GM23338 (cell line): ENCODE results near the gene CDHR5. TPM values are rescaled to one million over a fixed set of nuclear protein-coding genes. Genes with fewer than 3 reads are reported as not detected.

Experiments
- ATAC-seq: fragments of 200-7000 bp; cut with Tn5 transposase; 3 replicates; pipeline ENCODE4 v1.9.1; 2020
- DNase-seq: peaks from one replicate; pipeline ENCODE4 v3.0.0-alpha.2; 2015; ENCODE audit warnings: low spot score
- H2AFZ ChIP-seq: fragments of 200-600 bp; sonication (generic); 2 replicates; pipeline ENCODE4 v1.8.0; 2016; ENCODE audit warnings: antibody characterized with exemption, mild to moderate bottlenecking, moderate library complexity
- H3F3A ChIP-seq: fragments of 200-600 bp; sonication (generic); replicated peaks from 2 replicates; pipeline ENCODE4 v1.8.0; 2017; ENCODE audit warnings: antibody characterized with exemption, mixed run types, low read depth
- H3K27ac ChIP-seq: fragments of 200-600 bp; sonication (generic); 2 replicates; pipeline ENCODE4 v1.6.1; 2016; ENCODE audit warnings: low read depth
- H3K27me3 ChIP-seq: fragments of 200-600 bp; sonication (generic); 2 replicates; pipeline ENCODE4 v1.8.0; 2016; ENCODE audit warnings: mild to moderate bottlenecking, mixed run types, moderate library complexity; ENCODE audit not compliant: insufficient read depth
- H3K36me3 ChIP-seq: fragments of 200-600 bp; sonication (generic); 2 replicates; pipeline ENCODE4 v1.8.0; 2016; ENCODE audit warnings: mild to moderate bottlenecking; ENCODE audit not compliant: insufficient read depth
- H3K4me1 ChIP-seq: fragments of 200-600 bp; sonication (generic); 2 replicates; pipeline ENCODE4 v1.8.0; 2016; ENCODE audit warnings: mild to moderate bottlenecking, moderate library complexity; ENCODE audit not compliant: insufficient read depth
- H3K4me2 ChIP-seq: fragments of 200-600 bp; sonication (generic); 2 replicates; pipeline ENCODE4 v1.7.1; 2017; ENCODE audit warnings: mixed run types
- H3K4me3 ChIP-seq: fragments of 200-600 bp; sonication (generic); 2 replicates; pipeline ENCODE4 v1.6.1; 2016; ENCODE audit warnings: mixed run types
- H3K79me2 ChIP-seq: fragments of 200-600 bp; sonication (generic); replicated peaks from 2 replicates; pipeline ENCODE4 v1.8.0; 2017; ENCODE audit warnings: mild to moderate bottlenecking; ENCODE audit not compliant: insufficient read depth
- H3K9me2 ChIP-seq: fragments of 200-600 bp; sonication (generic); 2 replicates; pipeline ENCODE4 v1.8.0; 2017; ENCODE audit not compliant: insufficient read depth
- H4K20me1 ChIP-seq: fragments of 200-600 bp; sonication (generic); replicated peaks from 2 replicates; pipeline ENCODE4 v1.8.0; 2017; ENCODE audit warnings: mild to moderate bottlenecking; ENCODE audit not compliant: insufficient read depth
- H3K27ac Mint-ChIP-seq: 2 replicates; pipeline ENCODE4 v1.8.0; 2020; ENCODE audit warnings: inconsistent platforms, mild to moderate bottlenecking, moderate library complexity, mixed read lengths
- H3K27me3 Mint-ChIP-seq: 3 replicates; pipeline ENCODE4 v1.8.0; 2022; ENCODE audit warnings: low read depth, mild to moderate bottlenecking, moderate library complexity, mixed read lengths, inconsistent platforms; ENCODE audit not compliant: insufficient read depth, poor library complexity
- H3K36me3 Mint-ChIP-seq: 3 replicates; pipeline ENCODE4 v1.8.0; 2021; ENCODE audit warnings: low read depth, mild to moderate bottlenecking, inconsistent platforms, moderate library complexity, mixed read lengths
- H3K4me1 Mint-ChIP-seq: 3 replicates; pipeline ENCODE4 v1.8.0; 2020; ENCODE audit warnings: mild to moderate bottlenecking, inconsistent platforms, mixed read lengths
- H3K4me3 Mint-ChIP-seq: 3 replicates; pipeline ENCODE4 v1.8.0; 2021; ENCODE audit warnings: moderate library complexity, mild to moderate bottlenecking, inconsistent platforms, mixed read lengths
- H3K9me3 Mint-ChIP-seq: 3 replicates; pipeline ENCODE4 v1.8.0; 2020; ENCODE audit warnings: moderate library complexity, mild to moderate bottlenecking, inconsistent platforms, mixed read lengths
- EZH2 ChIP-seq: fragments of 200-600 bp; sonication (generic); IDR thresholded peaks from one replicate; pipeline ENCODE4 v1.8.0; 2017; ENCODE audit warnings: antibody characterized with exemption, mild to moderate bottlenecking, low read depth; ENCODE audit not compliant: unreplicated experiment
- EZH2phosphoT487 ChIP-seq: fragments of 200-600 bp; sonication (generic); IDR thresholded peaks from one replicate; pipeline ENCODE4 v1.8.1; 2018; ENCODE audit warnings: antibody characterized with exemption; ENCODE audit not compliant: unreplicated experiment
- REST ChIP-seq: IDR thresholded peaks from one replicate; pipeline ENCODE4 v1.6.1; 2018; ENCODE audit warnings: antibody characterized with exemption; ENCODE audit not compliant: unreplicated experiment
- STAT1 ChIP-seq: IDR thresholded peaks from one replicate; pipeline ENCODE4 v1.6.1; 2016; ENCODE audit warnings: antibody characterized with exemption; ENCODE audit not compliant: unreplicated experiment
- ZNF331 ChIP-seq: fragments of 250-450 bp; sonication (Bioruptor Pico); IDR thresholded peaks from 2 replicates; pipeline ENCODE4 v1.5.0; 2020; ENCODE audit warnings: low read depth, mild to moderate bottlenecking, moderate library complexity
- polyA plus RNA-seq: library from polyadenylated mRNA; unstranded; fragments of >200 nt; fragmentation: Nextera tagmentation; extraction: Ambion mirVana; gene quantifications from 2 replicates; pipeline ENCODE4 v1.2.1, GENCODE V29; 2016
- total RNA-seq: library from RNA; depleted of rRNA; stranded (reverse); fragments of >200 nt; shearing (Covaris generic); gene quantifications from 2 replicates; pipeline ENCODE4 v1.2.3, GENCODE V29; 2014
- TF ChIP-seq, protein P1 (sequence below), 2 experiments: fragments of 200-600 bp in 1 of 2; sonication (generic) in 1 of 2; conservative IDR thresholded peaks; 2 replicates each; pipeline versions ENCODE4 v1.5.1 to v1.6.1; 2016 to 2017; ENCODE audit warnings: antibody characterized with exemption in 2 of 2, low read depth in 2 of 2, mild to moderate bottlenecking in 2 of 2, moderate library complexity in 1 of 2

The CDHR5 gene
- total and polyA plus RNA-seq, 2 experiments from 2014 or later, result not detected

DNA sequence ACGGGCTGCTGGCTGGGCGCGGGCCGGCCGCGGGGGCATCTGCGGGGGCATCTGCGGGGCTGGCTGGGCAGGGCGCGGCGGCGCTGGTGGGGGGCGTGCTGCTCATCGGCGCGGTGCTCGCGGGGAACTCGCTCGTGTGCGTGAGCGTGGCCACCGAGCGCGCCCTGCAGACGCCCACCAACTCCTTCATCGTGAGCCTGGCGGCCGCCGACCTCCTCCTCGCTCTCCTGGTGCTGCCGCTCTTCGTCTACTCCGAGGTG is 12.5 kb upstream of the CDHR5 start (continued):
- no peak for TF ChIP-seq EZH2phosphoT487
- TF ChIP-seq, protein P1, sequence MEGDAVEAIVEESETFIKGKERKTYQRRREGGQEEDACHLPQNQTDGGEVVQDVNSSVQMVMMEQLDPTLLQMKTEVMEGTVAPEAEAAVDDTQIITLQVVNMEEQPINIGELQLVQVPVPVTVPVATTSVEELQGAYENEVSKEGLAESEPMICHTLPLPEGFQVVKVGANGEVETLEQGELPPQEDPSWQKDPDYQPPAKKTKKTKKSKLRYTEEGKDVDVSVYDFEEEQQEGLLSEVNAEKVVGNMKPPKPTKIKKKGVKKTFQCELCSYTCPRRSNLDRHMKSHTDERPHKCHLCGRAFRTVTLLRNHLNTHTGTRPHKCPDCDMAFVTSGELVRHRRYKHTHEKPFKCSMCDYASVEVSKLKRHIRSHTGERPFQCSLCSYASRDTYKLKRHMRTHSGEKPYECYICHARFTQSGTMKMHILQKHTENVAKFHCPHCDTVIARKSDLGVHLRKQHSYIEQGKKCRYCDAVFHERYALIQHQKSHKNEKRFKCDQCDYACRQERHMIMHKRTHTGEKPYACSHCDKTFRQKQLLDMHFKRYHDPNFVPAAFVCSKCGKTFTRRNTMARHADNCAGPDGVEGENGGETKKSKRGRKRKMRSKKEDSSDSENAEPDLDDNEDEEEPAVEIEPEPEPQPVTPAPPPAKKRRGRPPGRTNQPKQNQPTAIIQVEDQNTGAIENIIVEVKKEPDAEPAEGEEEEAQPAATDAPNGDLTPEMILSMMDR (conservative IDR thresholded peaks at IDR 0.05; ENCODE audit: low read depth in 2 of 2), result no peak
- no peak for TF ChIP-seq STAT1

DNA sequence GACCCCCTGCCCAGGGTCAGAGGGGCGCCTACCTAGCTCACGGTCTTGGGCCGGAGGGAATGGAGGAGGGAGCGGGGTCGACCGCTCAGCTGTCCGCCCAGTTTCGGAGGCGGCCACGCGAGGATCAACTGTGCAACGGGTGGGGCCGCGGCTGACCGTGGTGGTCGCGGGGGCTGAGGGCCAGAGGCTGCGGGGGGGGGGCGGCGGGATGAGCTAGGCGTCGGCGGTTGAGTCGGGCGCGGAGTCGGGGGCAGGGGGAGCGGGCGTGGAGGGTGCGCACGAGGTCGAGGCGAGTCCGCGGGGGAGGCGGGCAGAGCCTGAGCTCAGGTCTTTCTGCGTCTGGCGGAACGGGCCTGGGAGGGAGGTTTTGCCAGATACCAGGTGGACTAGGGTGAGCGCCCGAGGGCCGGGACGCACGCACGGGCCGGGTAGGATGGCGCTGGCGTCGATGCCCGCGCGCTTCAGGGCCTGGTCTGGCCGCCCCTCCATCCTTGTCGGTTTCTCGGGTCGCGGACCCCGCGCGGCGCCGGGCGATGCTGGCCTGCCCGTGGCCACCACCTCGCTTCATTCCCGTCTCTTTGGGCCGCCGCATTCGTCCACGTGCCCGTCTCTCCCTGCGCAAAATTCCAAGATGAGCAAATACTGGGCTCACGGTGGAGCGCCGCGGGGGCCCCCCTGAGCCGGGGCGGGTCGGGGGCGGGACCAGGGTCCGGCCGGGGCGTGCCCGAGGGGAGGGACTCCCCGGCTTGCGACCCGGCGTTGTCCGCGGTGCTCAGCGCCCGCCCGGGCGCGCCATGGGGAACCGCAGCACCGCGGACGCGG is 12.0 kb upstream of the CDHR5 start, which contains the start of gene DRD4:
TSS of gene DRD4 (plus strand) at position 759 of the 822 bp plus-strand sequence. CDS start at position 795, 36 bp downstream.
- Histone ChIP-seq H3K4me3 (peak within 1 kb of the TSS; percentile 55), H2AFZ (no peak within 1 kb of the TSS), H3F3A (peaks cover 19% of the 10 kb centered on the region), H3K4me2 (peak within 1 kb of the TSS; percentile 90), H3K36me3 (no peaks in the 10 kb centered on the region), H4K20me1 (no peaks in the 10 kb centered on the region), H3K79me2 (no peaks in the 10 kb centered on the region), H3K27me3 (peaks cover 75% of the 10 kb centered on the region), H3K9me2 (no peaks in the 10 kb centered on the region), H3K4me1 (peaks cover 24% of the 10 kb centered on the region), H3K27ac (no peak within 1 kb of the TSS)
- Mint-ChIP-seq H3K36me3 (no peaks in the 10 kb centered on the region; the same call in 2 of the 3 replicates), H3K9me3 (no peaks in the 10 kb centered on the region), H3K4me3 (peak within 1 kb of the TSS; percentile 67), H3K27me3 (peaks cover 64% of the 10 kb centered on the region), H3K4me1 (peaks cover 21% of the 10 kb centered on the region; the same call in 2 of the 3 replicates), H3K27ac (no peak within 1 kb of the TSS)
- peak; percentile 65 for DNase-seq
- peak; percentile 56 for TF ChIP-seq EZH2
- TF ChIP-seq ZNF331, result no peak
- TF ChIP-seq EZH2phosphoT487, result peak; percentile 51
- no peak for TF ChIP-seq REST
- peak; percentile 40 for ATAC-seq
